GM20000 (cell line): ENCODE data around the gene KCNJ12.

Experiments
- DNase-seq: peaks from one replicate; pipeline ENCODE4 v3.0.0; 2012; ENCODE audit warnings: low spot score
- CTCF ChIP-seq: IDR thresholded peaks from 2 replicates; pipeline ENCODE4 v1.5.1; 2012; ENCODE audit warnings: mild to moderate bottlenecking, control low read depth; ENCODE audit errors: extremely low read depth, missing control alignments

KCNJ12 gene

GRCh38 chr17:21353326-21354010, 22.7 kb upstream of the KCNJ12 start:
- no peak for DNase-seq
- no peak for TF ChIP-seq CTCF

- no peak for TF ChIP-seq CTCF
- DNase-seq, result no peak
Measured at GRCh38 chr17:21354796-21355385, 21.3 kb upstream of the KCNJ12 start.

GRCh38 chr17:21355586-21355985, 20.6 kb upstream of the KCNJ12 start:
- no peak for DNase-seq

DNA sequence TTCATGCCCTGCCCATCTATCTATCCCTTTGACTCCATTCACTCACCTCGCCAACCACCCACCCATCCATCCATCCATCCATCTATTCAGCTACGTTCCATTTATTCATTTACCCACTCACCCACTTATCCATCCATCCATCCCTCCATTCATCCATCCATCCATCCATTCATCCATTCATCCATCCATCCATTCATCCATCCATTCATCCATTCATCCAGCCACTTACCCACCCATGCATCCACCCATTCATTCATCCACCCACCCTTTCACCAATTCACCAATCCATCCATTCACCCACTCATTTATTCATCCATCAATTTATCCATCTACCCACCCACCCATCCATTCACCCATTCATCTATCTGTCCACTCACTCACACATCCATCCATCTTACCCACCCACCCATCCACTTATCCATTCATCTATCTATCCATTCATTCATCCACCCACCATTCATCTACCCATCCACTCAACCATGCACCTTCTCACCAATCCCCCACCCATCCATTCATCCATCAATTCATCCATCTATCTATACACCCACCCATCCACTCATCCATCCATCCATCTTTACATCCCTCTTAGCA, 19.5 kb upstream of the KCNJ12 start:
- TF ChIP-seq CTCF, result no peak
- no peak for DNase-seq

More at GRCh38 chr17:21355586-21355985, 20.6 kb upstream of the KCNJ12 start:
- TF ChIP-seq CTCF, result no peak

- TF ChIP-seq CTCF, result no peak
- DNase-seq, result no peak
Measured at GRCh38 chr17:21357281-21357680, 18.9 kb upstream of the KCNJ12 start.

- no peak for TF ChIP-seq CTCF
- DNase-seq, result no peak
Measured at GRCh38 chr17:21357696-21358656, 18.2 kb upstream of the KCNJ12 start.
